COLO668 (cell line): ENCODE measurements around the gene PSD2.
A peak's percentile ranks its signal among the peaks of the same experiment; 100 is the strongest.

ENCODE experiments used
- DNase-seq: peaks from one replicate; lab custom pipeline; 2025; ENCODE audit not compliant: unreplicated experiment; lab: John Stamatoyannopoulos, UW

The PSD2 gene

GRCh38 chr5:139795074-139796001 is at the start of gene PSD2:
PSD2 (plus strand) TSS chr5:139795808; CDS start chr5:139809441, 13,633 bp downstream.
- no peak for DNase-seq

- peak; percentile 6 for DNase-seq
Observed at GRCh38 chr5:139746691-139747582, 48.7 kb upstream of the PSD2 start.

GRCh38 chr5:139747583-139748504 is 47.8 kb upstream of the PSD2 start:
- DNase-seq: peak; percentile 27

GRCh38 chr5:139748505-139748826 is 47.1 kb upstream of the PSD2 start:
- no peak for DNase-seq

GRCh38 chr5:139749242-139749641 is 46.4 kb upstream of the PSD2 start:
- DNase-seq: no peak

- no peak for DNase-seq
Observed at GRCh38 chr5:139751236-139751635, 44.4 kb upstream of the PSD2 start.

- DNase-seq: no peak
Observed at GRCh38 chr5:139752506-139753473, 42.8 kb upstream of the PSD2 start.

GRCh38 chr5:139755892-139756671 is 39.5 kb upstream of the PSD2 start:
- peak; percentile 24 for DNase-seq

GRCh38 chr5:139756971-139757370 is 38.6 kb upstream of the PSD2 start:
- no peak for DNase-seq

- DNase-seq: no peak
Observed at GRCh38 chr5:139757727-139758509, 37.7 kb upstream of the PSD2 start.

- DNase-seq: no peak
Observed at GRCh38 chr5:139758510-139759075, 37.0 kb upstream of the PSD2 start.

GRCh38 chr5:139759219-139759721 is 36.3 kb upstream of the PSD2 start:
- no peak for DNase-seq

- no peak for DNase-seq
Observed at GRCh38 chr5:139760066-139761056, 35.2 kb upstream of the PSD2 start.

GRCh38 chr5:139761057-139761450 is 34.6 kb upstream of the PSD2 start:
- no peak for DNase-seq

GRCh38 chr5:139761501-139761900 is 34.1 kb upstream of the PSD2 start:
- no peak for DNase-seq

GRCh38 chr5:139762615-139763170 is 32.9 kb upstream of the PSD2 start:
- no peak for DNase-seq
